COLO668 (cell line): Measurements from ENCODE around the gene SERINC1.

Experiments
- DNase-seq: peaks from one replicate; lab custom pipeline; 2025; ENCODE audit not compliant: unreplicated experiment; lab: John Stamatoyannopoulos, UW

The SERINC1 gene

DNA sequence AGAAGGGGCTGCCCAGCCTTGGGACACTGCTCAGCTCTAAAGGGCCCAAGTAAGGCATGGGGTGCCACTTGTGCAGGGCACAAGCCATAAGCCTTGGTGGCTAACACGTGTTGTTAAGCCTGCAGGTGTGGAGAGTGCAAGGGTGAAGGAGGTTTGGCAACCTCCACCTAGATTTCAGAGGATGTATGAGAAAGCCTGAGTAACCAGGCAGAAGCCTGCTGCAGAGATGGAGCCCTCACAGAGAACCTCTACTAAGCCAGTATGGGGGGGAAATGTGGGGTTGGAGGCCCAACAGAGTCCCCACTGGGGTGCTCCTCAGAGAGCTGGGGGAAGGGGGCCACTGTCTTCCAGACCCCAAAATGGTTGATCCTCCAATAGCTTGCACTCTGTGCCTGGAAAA, 32.6 kb downstream of the SERINC1 start:
- DNase-seq, result no peak

DNA sequence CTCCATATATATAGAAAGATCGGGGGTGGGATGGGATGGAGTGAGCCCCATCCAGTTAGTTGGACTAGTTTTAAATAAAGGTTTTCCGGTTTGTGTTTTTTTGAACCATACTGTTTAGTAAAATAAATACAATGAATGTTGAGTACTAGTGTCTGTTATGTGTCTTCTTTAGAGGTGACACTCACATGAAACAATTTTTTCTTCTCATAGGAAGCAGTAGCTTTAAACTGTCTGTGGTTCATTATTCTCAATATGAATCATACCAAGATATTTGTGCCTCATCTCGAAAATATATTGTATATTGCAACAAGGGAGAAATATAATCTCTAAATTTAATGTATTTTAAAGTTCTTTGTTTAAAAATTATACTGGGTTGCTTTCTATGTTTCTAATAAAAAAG, 38.8 kb downstream of the SERINC1 start:
- no peak for DNase-seq

DNA sequence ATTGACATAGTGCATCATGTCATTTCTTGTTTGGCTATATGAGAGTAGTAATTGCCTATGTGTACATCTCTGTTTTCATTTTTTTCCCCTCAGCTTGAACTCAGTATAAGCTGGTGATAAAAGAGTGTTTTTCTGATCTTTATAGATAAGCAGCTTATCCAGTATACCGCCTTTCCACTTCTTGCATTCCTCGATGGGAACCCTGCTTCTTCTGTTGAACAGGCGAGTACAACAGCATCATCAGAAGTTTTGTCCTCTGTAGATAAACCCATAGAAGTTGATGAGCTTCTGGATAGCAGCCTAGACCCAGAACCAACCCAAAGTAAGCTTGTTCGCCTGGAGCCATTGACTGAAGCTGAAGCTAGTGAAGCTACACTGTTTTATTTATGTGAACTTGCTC, 39.8 kb downstream of the SERINC1 start:
- DNase-seq, result no peak

DNA sequence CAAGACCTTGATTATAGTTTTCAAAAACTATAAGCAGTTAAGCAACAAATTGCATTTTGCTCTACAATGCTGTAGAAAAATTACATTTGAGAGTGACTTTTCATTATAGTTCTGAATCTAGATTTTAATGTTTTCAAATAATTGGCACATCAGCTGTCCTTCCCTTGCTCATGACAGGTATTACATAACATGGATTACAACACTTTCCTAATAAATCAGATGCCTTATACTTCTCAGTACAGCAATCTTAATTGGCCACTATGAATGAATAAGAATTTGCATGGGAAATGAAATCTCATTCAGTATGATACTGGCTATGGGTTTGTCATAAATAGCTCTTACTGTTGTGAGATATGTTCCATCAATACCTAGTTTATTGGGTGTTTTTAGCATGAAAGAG, 42.3 kb downstream of the SERINC1 start:
- DNase-seq, result no peak

DNA sequence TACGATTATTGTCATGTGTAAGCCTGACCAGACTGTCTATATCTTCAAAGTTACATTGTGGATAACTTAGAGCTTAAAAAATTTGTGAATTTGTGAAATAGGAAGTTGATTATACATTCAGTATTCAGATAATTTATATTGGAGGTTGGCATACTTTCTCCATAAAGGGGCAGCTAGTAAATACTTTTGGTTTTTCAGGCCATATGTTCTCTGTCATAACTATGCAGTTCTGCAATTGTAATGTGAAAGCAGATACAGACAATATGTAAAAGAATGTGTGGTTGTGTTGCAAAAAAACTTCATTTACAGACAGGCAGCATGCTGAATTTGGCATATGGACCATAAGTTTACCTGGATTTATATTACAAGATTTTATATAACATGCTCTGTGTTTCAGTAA, 42.8 kb downstream of the SERINC1 start:
- no peak for DNase-seq

DNA sequence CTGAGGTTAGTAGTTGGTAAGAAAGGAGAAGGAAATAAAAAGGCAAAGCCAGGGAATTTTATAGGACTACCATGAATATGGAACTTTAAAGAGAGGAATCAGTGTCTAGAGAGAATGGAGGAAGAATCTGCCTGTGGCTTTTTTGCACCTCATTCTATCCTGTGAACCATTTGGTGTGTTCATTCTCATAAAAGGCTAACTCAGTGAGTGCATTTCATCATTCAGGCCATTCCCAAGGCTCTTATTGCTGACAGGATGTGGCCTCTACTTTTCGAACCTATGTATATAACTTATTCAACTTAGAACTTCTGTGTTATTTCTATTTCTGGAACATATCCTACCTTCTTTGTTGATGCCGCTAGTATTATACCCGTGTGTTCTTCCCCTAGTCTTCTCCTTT, 45.0 kb downstream of the SERINC1 start:
- DNase-seq, result no peak

DNA sequence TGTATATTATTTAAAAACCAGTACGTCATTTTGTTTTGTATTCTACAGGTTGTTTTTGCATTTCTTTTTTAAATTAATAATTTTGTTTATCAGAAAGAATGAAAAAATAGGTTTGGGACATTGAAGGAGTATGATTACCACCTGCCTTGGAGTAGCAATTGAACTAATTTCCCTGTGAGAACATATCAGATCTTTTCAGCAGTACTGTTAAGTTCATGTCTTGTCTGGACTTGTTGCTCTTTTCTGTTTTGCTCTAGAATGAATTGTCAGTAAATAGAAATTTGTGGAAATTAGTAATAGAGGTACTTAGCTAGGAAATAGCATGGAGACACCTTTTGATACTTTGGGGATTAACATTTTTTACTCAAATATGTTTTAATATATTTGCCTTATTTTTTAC, 47.9 kb downstream of the SERINC1 start:
- DNase-seq, result no peak

DNA sequence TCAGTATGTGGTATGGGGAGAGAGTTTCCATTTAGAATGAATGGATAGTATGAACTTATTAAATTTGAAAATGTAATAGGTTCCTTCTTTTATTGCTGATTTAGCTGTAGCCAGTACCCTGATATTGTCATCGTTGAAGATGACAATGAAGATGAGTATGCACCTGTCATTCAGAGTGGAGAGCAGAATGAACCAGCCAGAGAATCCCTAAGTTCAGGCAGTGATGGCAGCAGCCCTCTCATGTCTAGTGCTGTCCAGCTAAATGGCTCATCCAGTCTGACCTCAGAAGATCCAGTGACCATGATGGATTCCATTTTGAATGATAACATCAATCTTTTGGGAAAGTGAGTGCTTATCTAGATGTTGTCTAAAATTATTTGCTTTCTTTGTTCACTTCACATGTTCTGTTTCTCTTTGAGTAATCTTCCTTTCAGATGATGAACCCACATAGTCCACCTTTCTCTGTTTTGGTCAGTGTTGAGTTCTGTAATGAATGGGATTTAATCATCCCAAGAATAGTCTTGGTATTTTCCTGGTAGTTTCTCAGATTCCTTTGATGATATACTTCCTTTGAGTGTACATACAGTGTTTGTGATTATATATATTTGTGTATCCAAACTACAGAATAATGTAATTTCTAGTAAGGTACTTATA, 48.9 kb downstream of the SERINC1 start:
- no peak for DNase-seq

DNA sequence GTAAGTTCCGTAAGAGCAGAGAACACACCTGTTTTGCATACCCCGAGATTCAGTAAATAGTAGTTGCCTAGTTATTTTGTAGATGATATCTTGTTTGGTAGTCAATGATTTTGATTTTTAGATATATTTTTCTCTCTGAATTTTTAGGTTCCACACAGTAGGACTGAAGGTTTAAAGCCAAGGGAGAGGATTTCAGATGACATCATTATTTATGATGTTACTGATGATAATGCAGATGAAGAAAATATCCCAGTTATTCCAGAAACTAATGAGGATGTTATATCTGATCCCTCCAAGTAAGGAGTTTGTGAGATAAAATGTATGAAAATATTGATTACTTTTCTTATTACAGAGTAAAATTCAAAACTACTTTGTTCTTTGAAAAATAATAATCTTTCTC, 49.6 kb downstream of the SERINC1 start:
- DNase-seq, result no peak

DNA sequence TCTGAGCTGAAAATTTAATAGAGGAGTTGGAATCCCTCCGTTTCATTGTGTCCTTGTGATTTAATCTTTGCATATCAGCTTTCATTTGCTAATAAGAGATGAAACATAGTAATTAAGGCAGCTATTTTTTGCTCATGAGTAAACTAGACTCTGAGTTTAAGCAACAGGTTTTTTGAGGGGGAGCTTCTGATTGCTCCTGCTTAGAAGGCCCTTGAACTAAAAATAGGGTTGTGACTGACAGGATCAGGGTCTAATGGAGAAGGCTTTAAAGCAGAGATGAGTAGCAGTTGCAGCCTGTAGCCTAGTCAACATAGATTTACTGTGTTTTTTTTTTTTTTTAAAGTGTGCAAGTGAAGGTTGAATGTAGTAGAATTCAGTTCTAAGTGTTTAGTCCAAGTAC, 54.8 kb downstream of the SERINC1 start:
- no peak for DNase-seq

DNA sequence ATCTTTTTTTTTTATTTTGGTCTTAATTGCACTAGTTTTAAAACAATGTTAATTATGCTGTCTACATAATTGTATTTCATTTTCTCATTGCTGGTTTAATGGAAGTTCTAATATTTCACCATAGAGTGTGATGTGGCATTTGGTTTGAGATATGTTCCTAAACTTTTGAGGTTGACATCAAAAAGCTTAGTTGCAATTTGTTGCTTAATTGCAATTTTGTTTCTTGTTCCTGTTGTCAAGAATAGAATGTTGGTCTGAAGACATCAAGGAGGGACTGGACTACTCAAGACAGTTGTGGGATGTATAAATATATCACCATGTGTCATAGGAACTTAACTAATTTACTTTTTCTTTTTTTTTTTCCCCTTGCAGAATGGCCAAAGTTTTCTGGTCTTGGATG, 59.6 kb downstream of the SERINC1 start:
- DNase-seq, result no peak

DNA sequence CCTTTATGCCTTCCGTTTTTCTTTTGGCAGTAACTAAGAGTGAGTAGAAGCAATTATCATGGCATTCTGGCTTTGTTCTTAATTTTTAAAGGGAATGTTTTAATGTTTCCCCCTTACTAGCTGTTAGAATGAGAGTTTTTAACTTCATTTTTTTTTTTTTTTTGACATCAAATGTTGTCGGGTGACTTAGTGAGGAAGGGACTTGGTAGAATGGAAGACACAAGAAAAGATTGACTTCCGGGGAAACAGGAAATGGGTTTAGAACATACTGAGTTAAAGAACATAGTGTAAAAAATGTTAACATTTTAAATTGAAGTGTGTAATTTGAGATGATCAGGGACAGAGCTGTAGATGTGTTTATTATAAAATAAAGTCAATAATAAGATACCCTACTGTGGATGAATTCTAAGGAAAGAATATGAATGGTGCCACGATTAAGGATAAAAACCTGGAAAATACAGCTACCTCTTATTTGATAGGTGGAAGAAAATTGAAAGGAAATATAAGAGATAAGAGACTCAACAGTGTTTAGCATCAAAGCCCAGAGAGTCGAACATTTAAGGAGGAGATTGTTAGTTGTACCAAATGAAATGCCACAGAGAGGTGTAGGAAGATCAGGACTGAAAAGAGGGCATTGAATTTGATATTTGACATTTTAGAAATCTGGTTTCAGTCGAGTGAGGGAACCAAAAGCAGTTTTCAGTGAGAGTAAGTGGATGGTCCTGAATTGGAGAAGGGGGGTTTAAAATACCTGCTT, 62.7 kb downstream of the SERINC1 start:
- no peak for DNase-seq

DNA sequence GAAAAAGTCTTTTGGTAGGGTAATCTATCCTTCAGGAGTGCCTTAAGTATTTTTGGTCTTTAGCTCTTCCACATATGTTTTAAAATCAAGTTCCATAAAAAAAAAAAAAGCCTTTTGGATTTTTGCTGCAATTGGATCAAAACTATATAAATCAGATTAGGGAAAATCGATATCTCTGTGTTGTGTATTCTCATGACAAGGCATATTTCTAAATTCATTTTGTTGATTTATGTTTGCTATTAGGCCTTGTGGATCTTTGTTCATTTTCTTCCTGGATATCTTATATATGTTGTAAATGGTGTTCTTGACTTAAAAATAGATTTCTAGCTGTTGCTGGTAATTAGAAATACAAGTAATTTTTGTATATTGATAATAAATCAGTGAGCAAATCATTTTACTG, 63.4 kb downstream of the SERINC1 start:
- no peak for DNase-seq

DNA sequence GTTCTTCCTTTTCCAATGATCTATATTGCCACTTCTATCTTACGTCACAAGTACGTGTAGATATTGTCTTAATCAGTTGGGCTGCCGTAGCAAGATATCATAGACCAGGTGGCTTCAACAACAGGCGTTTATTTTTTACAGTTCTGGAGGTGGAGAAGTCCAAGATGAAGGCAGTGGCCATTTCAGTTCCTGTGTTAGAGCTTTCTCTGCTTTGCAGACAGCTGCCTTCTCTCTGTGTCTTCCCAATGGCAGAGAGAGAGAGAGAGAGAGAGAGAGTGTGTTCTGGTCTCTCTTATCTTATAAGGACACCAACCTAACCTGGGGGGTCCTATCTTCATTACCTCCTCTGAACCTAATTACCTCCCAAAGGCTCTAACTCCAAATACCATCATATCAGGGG, 63.9 kb downstream of the SERINC1 start:
- no peak for DNase-seq

DNA sequence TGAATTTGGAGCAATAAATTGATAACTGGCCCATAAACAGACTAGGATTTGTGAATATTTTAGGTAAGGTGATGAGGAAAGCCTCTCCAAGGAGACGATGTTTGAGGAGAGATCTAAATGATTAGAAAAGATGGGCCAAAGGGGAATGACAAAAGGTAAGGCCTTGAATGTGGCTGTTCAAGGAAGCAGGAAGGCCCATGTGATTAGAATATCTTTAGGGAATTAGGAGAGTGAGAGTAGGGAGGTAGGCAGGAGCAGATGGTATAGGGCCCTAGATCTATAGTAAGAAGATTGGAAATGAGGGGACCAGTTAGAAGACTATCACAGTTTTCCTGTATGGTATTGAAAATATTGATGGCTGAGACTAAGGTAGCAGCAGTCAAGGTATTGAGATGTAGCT, 65.4 kb downstream of the SERINC1 start:
- no peak for DNase-seq

DNA sequence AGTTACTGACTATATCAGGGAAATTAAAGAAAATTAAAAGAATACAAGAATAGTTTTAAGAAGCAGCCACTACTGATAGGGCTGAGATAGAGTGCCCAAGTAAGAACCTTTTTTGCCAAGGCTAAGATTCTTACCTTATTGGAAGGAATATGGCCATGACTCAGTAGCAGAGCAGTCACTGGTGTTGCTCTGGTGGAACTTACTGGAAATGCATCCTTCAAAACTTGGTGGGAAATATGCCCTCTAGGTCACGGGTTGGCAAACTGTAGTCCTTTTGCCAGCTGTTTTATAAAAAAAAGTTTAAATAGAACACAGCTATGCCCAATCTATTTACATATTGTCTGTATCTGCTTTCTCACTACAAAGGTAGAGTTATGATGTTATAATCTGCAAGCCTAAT, 66.2 kb downstream of the SERINC1 start:
- DNase-seq, result no peak

DNA sequence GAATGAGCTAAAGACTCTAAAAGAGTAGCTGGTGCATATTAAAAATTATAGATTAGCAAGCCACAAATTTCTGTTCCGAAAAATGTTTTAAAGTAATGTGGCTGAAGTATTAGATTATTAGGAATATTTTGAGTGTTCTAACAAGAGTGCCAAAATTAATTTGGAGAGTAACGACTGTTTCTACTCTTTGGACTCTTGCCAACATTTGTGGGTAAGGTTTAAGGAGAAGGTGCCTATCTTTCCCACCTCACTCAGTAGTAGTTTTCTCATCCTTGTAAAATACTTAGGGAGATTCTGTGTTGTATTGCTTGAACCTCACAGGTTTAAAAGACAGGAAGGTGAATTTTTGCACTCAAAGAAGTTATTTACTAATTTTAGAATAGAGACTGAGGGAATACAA, 67.2 kb downstream of the SERINC1 start:
- no peak for DNase-seq

DNA sequence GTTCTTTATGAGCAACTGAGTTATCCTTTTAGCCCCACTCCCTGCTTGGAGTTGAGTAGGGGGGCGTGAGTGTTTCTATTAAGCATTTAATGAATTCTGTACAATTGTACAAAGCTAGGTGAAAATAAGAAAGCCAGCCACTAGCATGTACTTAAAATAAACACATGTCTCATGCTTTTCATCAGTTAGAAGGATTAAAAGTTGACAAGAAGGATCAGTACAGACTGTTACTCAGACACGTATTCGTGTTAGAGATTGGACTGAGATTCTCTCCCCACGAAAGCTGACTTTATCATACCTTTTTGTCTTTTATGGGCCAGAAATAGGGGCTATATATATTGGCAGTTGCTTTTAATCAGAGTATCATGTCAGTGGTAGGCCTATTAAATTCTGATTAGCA, 70.5 kb downstream of the SERINC1 start:
- no peak for DNase-seq

DNA sequence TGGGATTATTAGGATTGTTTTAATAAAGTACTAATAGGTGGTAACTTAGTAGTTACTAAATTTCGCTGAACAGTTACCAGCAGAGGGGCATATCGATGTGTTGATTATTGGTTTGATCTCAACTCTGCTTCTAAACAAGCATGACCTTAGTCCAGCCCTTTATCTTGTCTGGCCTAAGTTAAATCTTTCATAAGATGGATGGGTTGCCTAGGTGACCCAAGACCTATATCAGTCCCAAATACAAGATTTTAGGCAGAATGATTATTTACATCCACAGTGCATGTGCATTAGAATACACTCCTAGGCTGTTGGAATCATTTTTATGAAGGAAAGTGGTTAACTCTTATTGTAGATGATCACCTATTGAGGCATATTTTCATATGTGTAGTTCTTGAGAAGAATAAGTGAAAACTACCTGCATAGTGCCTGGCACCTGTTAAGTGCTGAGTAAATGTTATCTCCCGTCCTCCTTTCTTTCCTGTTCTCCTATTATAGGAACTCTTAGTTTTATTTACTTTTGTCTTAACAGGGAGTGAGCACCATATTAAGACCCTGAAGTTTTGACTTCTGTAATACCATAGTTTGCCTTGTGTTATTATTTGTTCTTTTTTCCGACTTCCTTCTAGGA, 71.0 kb downstream of the SERINC1 start:
- DNase-seq, result no peak

DNA sequence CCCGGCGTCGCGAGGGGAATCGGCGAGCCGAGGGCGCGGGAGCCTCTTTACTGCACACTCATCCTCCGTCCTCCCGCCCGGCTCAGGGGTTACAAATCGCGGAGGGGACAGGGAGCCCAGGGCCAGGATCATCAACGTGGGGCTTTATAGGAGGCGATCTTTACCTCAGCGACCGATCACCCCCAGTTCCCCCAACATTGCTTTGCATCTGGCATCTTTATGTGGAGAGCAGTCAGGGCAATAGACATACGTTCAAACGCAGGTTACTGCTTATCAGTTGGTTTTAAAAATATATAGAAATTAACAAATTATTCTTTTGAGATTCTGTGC, 71.5 kb downstream of the SERINC1 start:
- no peak for DNase-seq

DNA sequence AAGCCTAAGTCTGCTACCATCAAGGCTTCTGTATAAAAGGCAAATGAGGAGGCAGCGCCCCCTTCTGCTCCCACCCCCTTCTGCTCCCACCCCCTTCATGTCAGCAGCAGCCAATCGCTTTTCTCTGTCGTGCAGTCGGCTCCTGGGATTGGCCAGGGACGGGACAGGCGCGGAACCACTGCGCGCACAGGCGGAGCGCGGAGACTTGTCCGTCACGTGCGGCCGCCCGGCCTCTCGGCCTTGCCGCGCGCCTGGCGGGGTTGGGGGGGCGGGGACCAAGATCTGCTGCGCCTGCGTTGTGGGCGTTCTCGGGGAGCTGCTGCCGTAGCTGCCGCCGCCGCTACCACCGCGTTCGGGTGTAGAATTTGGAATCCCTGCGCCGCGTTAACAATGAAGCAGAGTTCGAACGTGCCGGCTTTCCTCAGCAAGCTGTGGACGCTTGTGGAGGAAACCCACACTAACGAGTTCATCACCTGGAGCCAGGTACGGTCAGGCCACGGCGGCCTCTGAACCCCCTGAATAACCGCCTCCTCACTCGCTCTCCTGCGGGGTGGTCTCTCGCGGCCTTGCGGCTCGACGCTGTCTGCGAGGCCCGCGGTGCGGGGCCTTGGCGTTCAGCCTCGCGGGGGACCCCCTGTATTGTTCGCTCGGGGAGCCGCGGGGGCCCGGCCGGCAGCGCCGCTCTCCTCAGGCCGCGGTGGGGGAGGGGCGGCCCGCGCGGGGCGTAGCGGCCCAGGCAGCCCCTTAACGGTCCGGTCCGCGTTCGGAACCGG, 72.1 kb downstream of the SERINC1 start, which contains the start of gene HSF2:
TSS of gene HSF2 (plus strand) at position 305 of the 773 bp plus-strand sequence. CDS start at position 391, 86 bp downstream.
- peak; percentile 93 for DNase-seq

DNA sequence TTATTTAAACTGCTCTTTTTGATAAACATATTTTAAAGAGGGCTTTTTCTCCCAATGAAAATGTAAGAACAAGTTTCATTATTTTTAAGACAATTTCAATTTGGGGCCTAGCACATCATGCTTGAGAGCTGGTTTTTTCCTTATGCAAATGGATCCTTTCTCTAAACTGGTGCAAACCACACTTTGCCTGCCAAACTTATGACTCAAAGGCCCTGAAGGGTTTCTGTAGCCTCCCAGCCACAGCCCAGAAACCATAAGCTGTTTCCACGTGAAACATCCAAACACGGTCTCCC, 72.6 kb downstream of the SERINC1 start:
- DNase-seq, result no peak
